Keratinocyte (primary cell): Measurements from ENCODE around the gene NOSIP. TPM values are rescaled to one million over a fixed set of nuclear protein-coding genes. Genes with fewer than 3 reads are reported as not detected.

ENCODE experiments used
- DNase-seq: peaks from one replicate; pipeline ENCODE4 v3.0.0-alpha.2; 2011; ENCODE audit warnings: low read depth, missing footprints, low spot score
- FAIRE-seq: peaks from 2 replicates; lab custom pipeline; 2011; peaks lifted over from hg19 to GRCh38; lab: Jason Lieb, UNC
- H2AFZ ChIP-seq: 2 replicates; pipeline ENCODE4 v1.6.0; 2012; ENCODE audit warnings: low read length, control low read depth, inconsistent platforms; ENCODE audit not compliant: control insufficient read depth
- H3K27ac ChIP-seq: 2 replicates; pipeline ENCODE4 v1.5.1; 2011; ENCODE audit warnings: low read length; ENCODE audit not compliant: control insufficient read depth, insufficient read depth
- H3K27me3 ChIP-seq: 3 replicates; pipeline ENCODE4 v1.6.0; 2011; ENCODE audit warnings: low read length; ENCODE audit not compliant: control insufficient read depth, insufficient read depth; ENCODE audit errors: extremely low read depth
- H3K36me3 ChIP-seq, 2 experiments: 2 replicates in 1 of 2; 3 replicates in 1 of 2; pipeline ENCODE4 v1.5.1; 2011; ENCODE audit warnings: low read length in 2 of 2, mild to moderate bottlenecking in 1 of 2; ENCODE audit not compliant: control insufficient read depth in 2 of 2, insufficient read depth in 2 of 2; ENCODE audit errors: extremely low read depth in 1 of 2
- H3K4me1 ChIP-seq: 3 replicates; pipeline ENCODE4 v1.5.1; 2011; ENCODE audit warnings: low read length; ENCODE audit not compliant: control insufficient read depth, insufficient read depth; ENCODE audit errors: extremely low read depth
- H3K4me2 ChIP-seq: 3 replicates; pipeline ENCODE4 v1.6.0; 2011; ENCODE audit warnings: low read depth, low read length; ENCODE audit not compliant: control insufficient read depth, insufficient read depth; ENCODE audit errors: extremely low read depth
- H3K4me3 ChIP-seq, 3 experiments: fragments of 200-600 bp in 1 of 3; sonication (generic) in 1 of 3; 2 replicates in 2 of 3; 3 replicates in 1 of 3; pipeline ENCODE4 v1.5.1; 2011 to 2016; ENCODE audit warnings: low read length in 3 of 3, mild to moderate bottlenecking in 3 of 3, control low read depth in 2 of 3, inconsistent platforms in 1 of 3, low read depth in 1 of 3, mixed read lengths in 1 of 3, mixed run types in 1 of 3, moderate library complexity in 1 of 3; ENCODE audit not compliant: control insufficient read depth in 2 of 3, insufficient read depth in 2 of 3; ENCODE audit errors: extremely low read depth in 1 of 3
- H3K79me2 ChIP-seq: 2 replicates; pipeline ENCODE4 v1.6.0; 2012; ENCODE audit warnings: low read length; ENCODE audit not compliant: control insufficient read depth, insufficient read depth
- H3K9ac ChIP-seq: 3 replicates; pipeline ENCODE4 v1.6.0; 2011; ENCODE audit warnings: low read length; ENCODE audit not compliant: control insufficient read depth, insufficient read depth; ENCODE audit errors: extremely low read depth
- H3K9me1 ChIP-seq: 3 replicates; pipeline ENCODE4 v1.6.0; 2011; ENCODE audit warnings: low read length; ENCODE audit not compliant: control insufficient read depth, insufficient read depth; ENCODE audit errors: extremely low read depth
- H3K9me3 ChIP-seq: 2 replicates; pipeline ENCODE4 v1.5.1; 2012; ENCODE audit warnings: low read depth, low read length; ENCODE audit not compliant: control insufficient read depth
- H4K20me1 ChIP-seq: 3 replicates; pipeline ENCODE4 v1.6.0; 2011; ENCODE audit warnings: low read length; ENCODE audit not compliant: control insufficient read depth, insufficient read depth; ENCODE audit errors: extremely low read depth
- CTCF ChIP-seq, 3 experiments: IDR thresholded peaks in 1 of 3; conservative IDR thresholded peaks in 1 of 3; optimal IDR thresholded peaks in 1 of 3; 2 replicates in 2 of 3; 3 replicates in 1 of 3; pipeline versions ENCODE3 to v1.5.1; 2011; ENCODE audit warnings: low read length in 3 of 3, mild to moderate bottlenecking in 3 of 3, moderate library complexity in 2 of 3, control low read depth in 1 of 3, inconsistent platforms in 1 of 3; ENCODE audit not compliant: insufficient read depth in 2 of 3; ENCODE audit errors: extremely low read depth in 1 of 3
- EZH2 ChIP-seq: IDR thresholded peaks from one replicate; pipeline ENCODE4 v1.6.1; 2012; ENCODE audit warnings: inconsistent platforms, mild to moderate bottlenecking, low read length, moderate library complexity
- dilution Hi-C: fragments of 300-500 bp; cut with MboI; formaldehyde crosslinking; loops from one replicate; pipeline ENCODE4 v1.7.0; 2020; ENCODE audit warnings: low sequenced_read_pairs; ENCODE audit not compliant: extremely low pct_ligation_motif_present
- polyA plus RNA-seq, 5 experiments: library from polyadenylated mRNA; depleted of rRNA in 3 of 5; stranded (reverse) in 3 of 5; stranded (forward) in 1 of 5; unstranded in 1 of 5; fragments of >200 nt; gene quantifications; 1 replicate in 1 of 5; 2 replicates in 3 of 5; 3 replicates in 1 of 5; pipeline versions ENCODE4 v1.2.1 to v1.2.3, GENCODE V29; 2011 to 2012; ENCODE audit warnings: missing spikeins in 2 of 5, low read depth in 1 of 5, low replicate concordance in 1 of 5

NOSIP gene
- polyA plus RNA-seq, 1 donor (not counting 4 experiments of a cell fraction or from before 2014, with no cell fraction given) = 36.6 TPM

DNA sequence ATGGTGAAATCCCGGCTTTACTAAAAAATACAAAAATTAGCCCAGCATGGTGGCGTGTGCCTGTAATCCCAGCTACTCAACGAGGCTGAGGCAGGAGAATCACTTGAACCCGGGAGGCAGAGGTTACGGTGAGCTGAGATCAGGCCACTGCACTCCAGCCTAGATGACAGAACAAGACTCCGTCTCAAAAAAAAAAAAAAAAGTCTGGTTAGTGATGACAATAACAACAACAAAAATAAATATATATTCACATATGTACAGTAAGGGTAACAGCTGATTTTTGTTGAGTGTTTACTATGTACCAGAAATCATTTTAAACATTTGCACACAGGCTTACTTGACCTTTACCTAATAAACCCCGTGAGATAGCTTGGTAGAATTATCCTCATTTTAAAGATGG is 36.6 kb upstream of the NOSIP start:
- Histone ChIP-seq H3K9me1 (peaks cover 2% of the 10 kb centered on the region), H3K79me2 (peaks cover 19% of the 10 kb centered on the region), H3K4me2 (no peak overlapping the region), H3K27ac (no peak overlapping the region), H3K27me3 (no peaks in the 10 kb centered on the region), H3K4me3 (no peak overlapping the region), H3K9ac (no peak overlapping the region), H4K20me1 (peaks cover 3% of the 10 kb centered on the region), H2AFZ (no peak overlapping the region), H3K4me1 (peaks cover 8% of the 10 kb centered on the region), H3K9me3 (no peaks in the 10 kb centered on the region), H3K36me3 (peaks cover 17 to 30% of the 10 kb centered on the region in 2 experiments)
- no peak for FAIRE-seq
- dilution Hi-C loops = no loop called here
- DNase-seq = no peak
- TF ChIP-seq CTCF (optimal IDR thresholded peaks at IDR 0.05 in 1 of 3, IDR thresholded peaks at IDR 0.05 in 1 of 3, conservative IDR thresholded peaks at IDR 0.05 in 1 of 3; ENCODE audit: extremely low read depth in 1 of 3, insufficient read depth in 2 of 3, low read length in 3 of 3) (no peak), EZH2 (no peak)

GRCh38 chr19:49616532-49616931 is 36.2 kb upstream of the NOSIP start:
- no peak for FAIRE-seq
- H3K27ac ChIP-seq = no peak overlapping the region
- no peak overlapping the region for H3K4me3 ChIP-seq
- H4K20me1 ChIP-seq = peaks cover 3% of the 10 kb centered on the region
- no peak overlapping the region for H3K9ac ChIP-seq
- H3K79me2 ChIP-seq = peaks cover 19% of the 10 kb centered on the region
- no peak for DNase-seq
- H3K4me1 ChIP-seq = peaks cover 8% of the 10 kb centered on the region
- no peaks in the 10 kb centered on the region for H3K9me3 ChIP-seq
- H3K9me1 ChIP-seq = peaks cover 2% of the 10 kb centered on the region
- dilution Hi-C loops = no loop called here
- H2AFZ ChIP-seq = no peak overlapping the region
- TF ChIP-seq EZH2 (no peak), CTCF (optimal IDR thresholded peaks at IDR 0.05 in 1 of 3, IDR thresholded peaks at IDR 0.05 in 1 of 3, conservative IDR thresholded peaks at IDR 0.05 in 1 of 3; ENCODE audit: extremely low read depth in 1 of 3, insufficient read depth in 2 of 3, low read length in 3 of 3) (no peak)
- no peak overlapping the region for H3K4me2 ChIP-seq
- peaks cover 15 to 26% of the 10 kb centered on the region in 2 experiments for H3K36me3 ChIP-seq
- H3K27me3 ChIP-seq = no peaks in the 10 kb centered on the region
